Urothelium cell line (cell line): ENCODE results near the gene BCL3.
A peak's percentile ranks its signal among the peaks of the same experiment; 100 is the strongest.
"Not testable (repeated sequence)": the region's sequence is repeated elsewhere in the genome, so short reads cannot be mapped to it uniquely, and the experiment has no call there.

Source experiments
- DNase-seq: peaks from one replicate; pipeline ENCODE4 v3.0.0; 2011; ENCODE audit warnings: low spot score, mixed read lengths
- FAIRE-seq: peaks from 2 replicates; lab custom pipeline; 2011; peaks lifted over from hg19 to GRCh38; lab: Jason Lieb, UNC

BCL3 gene

GRCh38 chr19:44748426-44749254, at the start of gene BCL3:
Gene BCL3, plus strand, starts transcription at chr19:44748708. Its CDS starts 83 bp downstream, at chr19:44748791.
- DNase-seq (peak; percentile 64), FAIRE-seq (peak; percentile 9)

- DNase-seq (no peak), FAIRE-seq (no peak)
These were observed 48.0 kb upstream of the BCL3 start for GRCh38 chr19:44700547-44700946.

DNA sequence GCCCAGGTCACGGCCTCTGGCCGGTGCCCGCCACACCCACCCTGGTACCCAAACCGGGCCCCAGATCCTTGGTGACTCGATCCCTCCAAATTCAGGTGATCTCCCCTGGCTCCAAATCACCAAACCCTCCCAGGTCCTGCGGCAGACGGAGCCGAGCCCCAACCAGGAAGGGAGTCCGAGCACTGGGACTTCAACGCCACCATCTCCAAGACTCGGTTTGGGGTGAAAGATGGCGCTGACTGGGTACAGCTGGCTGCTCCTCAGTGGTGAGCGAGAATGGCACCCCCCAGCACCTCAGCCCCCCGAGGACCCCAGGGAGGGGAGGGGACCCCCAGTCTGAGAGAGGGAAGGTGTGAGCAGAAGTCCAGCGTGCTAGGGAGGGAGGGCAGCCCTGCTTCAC, 47.3 kb upstream of the BCL3 start:
- DNase-seq (no peak), FAIRE-seq (no peak)

- DNase-seq: no peak
- FAIRE-seq: no peak
These were observed 45.8 kb upstream of the BCL3 start for GRCh38 chr19:44702551-44703176.

DNA sequence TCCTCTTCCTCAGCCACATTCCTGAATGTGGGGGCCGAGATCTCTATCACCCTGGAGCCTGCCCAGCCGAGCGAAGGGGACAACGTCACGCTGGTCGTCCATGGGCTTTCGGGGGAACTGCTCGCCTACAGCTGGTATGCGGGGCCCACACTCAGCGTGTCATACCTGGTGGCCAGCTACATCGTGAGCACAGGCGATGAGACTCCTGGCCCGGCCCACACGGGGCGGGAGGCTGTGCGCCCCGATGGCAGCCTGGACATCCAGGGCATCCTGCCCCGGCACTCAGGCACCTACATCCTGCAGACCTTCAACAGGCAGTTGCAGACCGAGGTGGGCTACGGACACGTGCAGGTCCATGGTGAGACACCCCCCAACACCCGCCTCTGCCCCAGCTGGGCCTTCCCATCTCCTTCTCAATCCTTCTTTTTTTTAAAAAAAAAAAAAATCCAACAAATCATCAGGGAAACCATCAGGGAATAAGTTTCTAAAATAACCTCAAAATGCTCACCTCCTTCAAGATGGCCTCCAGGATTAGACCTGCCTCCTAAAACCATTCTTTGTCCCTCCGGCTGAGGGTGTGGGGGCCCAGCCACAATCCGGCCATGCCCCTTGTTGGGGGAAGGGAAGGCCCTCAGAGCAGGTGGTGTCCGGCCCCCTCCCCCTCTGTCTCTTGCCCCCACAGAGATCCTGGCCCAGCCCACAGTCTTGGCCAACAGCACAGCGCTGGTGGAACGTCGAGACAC, 45.0 kb upstream of the BCL3 start:
- FAIRE-seq: no peak
- DNase-seq: no peak

- FAIRE-seq (no peak), DNase-seq (no peak)
These were observed 43.5 kb upstream of the BCL3 start for GRCh38 chr19:44704982-44705381.

- DNase-seq (no peak), FAIRE-seq (no peak)
These were observed 43.0 kb upstream of the BCL3 start for GRCh38 chr19:44705502-44706010.

DNA sequence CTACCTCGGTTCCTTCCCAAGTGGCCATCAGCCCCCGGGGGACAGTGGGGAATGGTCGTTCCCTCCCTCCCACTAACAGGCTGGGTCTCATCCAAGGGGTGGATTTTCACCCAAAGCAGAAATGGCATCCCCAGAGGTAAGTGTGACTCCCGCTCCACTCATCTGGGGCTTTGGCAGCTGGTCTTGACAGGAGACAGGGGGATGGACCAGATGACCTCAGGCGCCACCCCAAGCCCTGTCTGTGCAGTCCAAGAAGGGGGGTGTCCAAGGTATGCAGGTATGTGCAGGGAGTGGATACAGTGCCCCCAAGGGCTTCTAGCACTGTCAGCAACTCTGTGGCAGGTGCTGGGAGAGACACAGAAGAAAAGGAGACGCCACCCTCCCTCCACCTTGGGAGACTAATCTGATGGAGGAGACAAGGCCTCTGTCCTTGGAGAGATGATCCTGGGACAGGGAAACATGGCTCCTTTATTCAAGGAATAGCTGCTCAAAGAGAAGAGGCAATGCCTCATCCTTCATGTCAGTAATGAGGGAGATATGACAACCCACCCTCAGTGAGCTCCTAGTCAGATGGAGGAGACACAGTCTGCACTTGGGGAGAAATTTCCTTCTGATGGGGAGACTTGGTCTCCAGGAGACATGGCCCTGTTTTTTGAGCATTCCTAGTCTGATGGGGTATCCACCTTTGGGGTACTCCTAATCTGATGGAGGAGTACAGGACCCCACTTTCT, 41.8 kb upstream of the BCL3 start:
- DNase-seq: no peak
- FAIRE-seq: no peak

- no peak for FAIRE-seq
- no peak for DNase-seq
These were observed 40.7 kb upstream of the BCL3 start for GRCh38 chr19:44707794-44708193.

DNA sequence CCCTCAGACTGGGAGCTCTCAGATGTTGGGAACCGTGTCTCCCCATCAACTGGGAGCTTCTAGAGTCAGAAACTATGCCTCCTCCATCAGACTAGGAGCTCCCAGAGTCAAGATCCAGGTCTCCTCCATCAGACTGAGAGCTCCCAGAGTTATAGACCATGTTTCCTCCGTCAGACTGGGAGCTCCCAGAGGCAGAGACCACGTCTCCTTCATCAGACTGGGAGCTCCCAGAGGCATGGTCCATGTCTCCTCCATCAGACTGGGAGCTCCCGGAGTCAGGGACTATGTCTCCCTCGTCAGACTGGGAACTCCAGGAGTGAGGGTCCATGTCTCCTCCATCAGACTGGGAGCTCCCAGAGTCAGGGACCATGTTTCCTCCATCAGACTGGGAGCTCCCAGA, 39.6 kb upstream of the BCL3 start:
- FAIRE-seq (no peak), DNase-seq (no peak)

DNA sequence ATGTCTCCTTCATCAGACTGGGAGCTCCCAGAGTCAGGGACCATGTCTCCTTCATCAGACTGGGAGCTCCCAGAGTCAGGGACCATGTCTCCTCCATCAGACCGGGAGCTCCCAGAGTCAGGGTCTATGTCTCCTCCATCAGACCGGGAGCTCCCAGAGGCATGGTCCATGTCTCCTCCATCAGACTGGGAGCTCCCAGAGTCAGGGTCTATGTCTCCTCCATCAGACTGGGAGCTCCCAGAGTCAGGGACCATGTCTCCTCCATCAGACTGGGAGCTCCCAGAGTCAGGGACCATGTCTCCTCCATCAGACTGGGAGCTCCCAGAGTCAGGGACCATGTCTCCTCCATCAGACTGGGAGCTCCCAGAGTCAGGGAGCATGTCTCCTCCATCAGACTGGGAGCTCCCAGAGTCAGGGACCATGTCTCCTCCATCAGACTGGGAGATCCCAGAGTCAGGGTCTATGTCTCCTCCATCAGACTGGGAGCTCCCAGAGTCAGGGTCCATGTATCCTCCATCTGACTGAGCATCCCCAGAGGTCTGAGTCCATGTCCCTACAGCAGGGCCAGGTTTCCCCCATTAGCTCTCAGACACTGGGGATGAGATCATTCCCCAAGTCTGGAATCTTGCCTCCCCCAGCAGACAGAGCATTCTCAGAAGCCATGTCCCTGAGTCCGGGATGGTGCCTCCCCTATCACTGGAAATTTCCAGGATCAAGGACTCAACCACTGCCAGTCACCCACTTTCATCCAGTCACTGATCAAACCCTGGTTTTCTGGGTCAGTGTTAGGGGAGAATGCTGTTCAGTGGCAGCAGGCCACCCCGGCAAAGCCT, 38.9 kb upstream of the BCL3 start:
- FAIRE-seq, DNase-seq: not testable (repeated sequence)

GRCh38 chr19:44710483-44710882, 38.0 kb upstream of the BCL3 start:
- DNase-seq (no peak), FAIRE-seq (no peak)

- DNase-seq (no peak), FAIRE-seq (no peak)
These were observed 35.5 kb upstream of the BCL3 start for GRCh38 chr19:44712864-44713515.

DNA sequence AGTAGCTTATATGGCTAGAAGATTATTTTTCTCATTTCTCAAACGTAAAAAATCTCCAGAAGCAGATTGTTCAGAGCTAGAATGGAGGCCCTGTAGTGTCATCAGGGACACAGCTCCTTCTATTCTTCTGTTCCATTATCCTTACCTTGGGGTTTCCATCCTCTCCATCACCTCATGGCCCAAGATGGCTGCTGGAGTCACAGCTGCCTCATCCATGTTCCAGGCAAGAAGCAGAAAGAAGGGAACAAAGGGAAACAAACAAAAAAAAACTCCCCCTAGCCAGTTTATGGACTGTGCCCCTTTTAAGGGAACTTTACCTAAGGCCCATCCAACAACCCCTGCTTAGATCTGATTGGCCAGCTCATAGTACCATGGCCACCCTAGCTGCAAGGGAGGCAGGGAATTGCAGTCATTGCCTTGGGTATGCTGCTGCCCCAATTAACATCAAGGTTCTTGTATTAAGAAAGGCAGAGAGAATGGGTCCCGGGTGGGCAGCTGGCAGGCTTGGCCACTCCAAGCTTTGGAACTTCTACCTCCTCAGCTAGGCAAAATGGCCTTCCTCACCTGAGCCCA, 33.8 kb upstream of the BCL3 start:
- DNase-seq: no peak
- FAIRE-seq: no peak

- DNase-seq (no peak), FAIRE-seq (no peak)
These were observed 30.9 kb upstream of the BCL3 start for GRCh38 chr19:44717603-44718002.

GRCh38 chr19:44718441-44719261, 29.9 kb upstream of the BCL3 start:
- FAIRE-seq (peak; percentile 53), DNase-seq (peak; percentile 80)

GRCh38 chr19:44719262-44719701, 29.2 kb upstream of the BCL3 start:
- FAIRE-seq: no peak

GRCh38 chr19:44720396-44720795, 28.1 kb upstream of the BCL3 start:
- DNase-seq, FAIRE-seq: not testable (repeated sequence)

More at GRCh38 chr19:44719262-44719701, 29.2 kb upstream of the BCL3 start:
- DNase-seq: no peak
